HG03139 (cell line): ENCODE data around the gene ZNF438.

ENCODE experiments used
- ATAC-seq: cut with Tn5 transposase; IDR thresholded peaks from one replicate; pipeline ENCODE4 v1.9.1; 2021; ENCODE audit not compliant: unreplicated experiment

The ZNF438 gene

DNA sequence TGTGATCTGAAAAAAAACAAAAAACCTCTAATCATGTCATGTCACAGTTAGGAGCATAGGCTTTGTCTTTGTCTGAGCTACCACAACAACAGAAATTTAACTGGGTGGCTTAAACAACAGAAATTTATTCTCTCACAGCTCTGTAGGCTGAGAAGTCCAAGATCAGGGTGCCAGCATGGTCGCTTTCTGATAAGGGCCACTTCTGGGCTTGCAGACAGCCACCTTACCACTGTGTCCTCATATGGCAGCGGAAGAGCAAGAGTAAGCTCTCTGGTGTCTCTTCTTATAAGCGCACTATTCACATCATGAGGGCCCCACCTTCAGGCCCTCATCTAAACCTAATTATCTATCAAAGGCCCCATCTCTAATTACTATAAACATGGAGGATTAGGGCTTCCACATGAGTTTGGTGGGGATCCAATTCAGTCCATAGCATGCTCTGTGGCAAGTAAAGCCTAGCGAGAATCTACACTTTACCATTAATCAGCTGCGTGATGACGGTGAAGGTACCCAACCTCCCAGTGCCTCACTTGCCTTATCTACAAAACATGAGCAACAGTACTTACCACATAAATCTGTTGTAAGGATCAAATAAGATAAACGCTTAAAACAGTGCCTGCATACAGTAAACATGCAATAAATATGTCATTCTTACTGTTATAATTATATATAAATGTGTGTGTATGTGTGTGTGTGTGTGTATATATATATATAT, 17.3 kb downstream of the ZNF438 start:
- no peak for ATAC-seq

DNA sequence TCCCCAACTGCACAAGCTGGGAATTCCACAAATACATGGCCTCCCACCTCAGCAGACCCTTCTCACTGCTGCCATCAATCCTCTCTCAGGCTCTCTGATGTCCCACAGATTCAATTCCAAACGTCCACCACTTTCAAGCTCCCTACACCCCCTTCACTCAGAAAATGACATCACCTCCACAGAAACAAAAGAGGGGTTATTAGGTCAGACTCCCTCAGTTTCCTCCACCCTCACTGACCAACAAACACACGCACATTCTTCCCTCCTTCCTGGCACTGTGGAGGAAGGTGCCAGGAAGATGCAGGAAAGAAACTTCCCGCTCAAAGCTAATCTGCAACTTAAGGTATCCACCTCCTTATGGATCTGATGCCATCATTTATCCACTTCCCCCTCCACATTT, 18.3 kb downstream of the ZNF438 start:
- no peak for ATAC-seq

- no peak for ATAC-seq
Observed at GRCh38 chr10:31011665-31012022, 20.0 kb downstream of the ZNF438 start.

- no peak for ATAC-seq
Observed at GRCh38 chr10:31011017-31011664, 20.5 kb downstream of the ZNF438 start.

DNA sequence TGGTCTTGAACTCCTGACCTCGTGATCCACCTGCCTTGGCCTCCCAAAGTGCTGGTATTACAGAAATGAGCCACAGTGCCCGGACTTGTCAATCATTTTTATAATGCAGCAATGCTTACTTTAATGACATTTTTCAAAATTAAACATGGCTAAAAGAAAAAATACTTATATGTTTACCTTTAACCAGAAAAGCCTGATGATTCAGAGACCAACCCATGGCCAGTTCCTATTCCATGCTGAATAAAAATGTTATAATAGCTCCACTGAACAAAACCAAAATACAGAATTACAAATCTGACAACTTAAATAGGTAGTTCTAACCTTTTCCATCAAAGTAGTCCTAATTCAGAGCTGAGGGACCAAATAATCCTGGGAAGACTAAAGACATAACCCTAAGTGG, 21.6 kb downstream of the ZNF438 start:
- no peak for ATAC-seq

GRCh38 chr10:31005895-31006294, 25.8 kb downstream of the ZNF438 start:
- ATAC-seq = no peak

GRCh38 chr10:31004611-31005193, 27.0 kb downstream of the ZNF438 start:
- no peak for ATAC-seq

- ATAC-seq = no peak
Observed at GRCh38 chr10:31001740-31002139, 29.9 kb downstream of the ZNF438 start.

GRCh38 chr10:31000867-31001266, 30.8 kb downstream of the ZNF438 start:
- no peak for ATAC-seq

DNA sequence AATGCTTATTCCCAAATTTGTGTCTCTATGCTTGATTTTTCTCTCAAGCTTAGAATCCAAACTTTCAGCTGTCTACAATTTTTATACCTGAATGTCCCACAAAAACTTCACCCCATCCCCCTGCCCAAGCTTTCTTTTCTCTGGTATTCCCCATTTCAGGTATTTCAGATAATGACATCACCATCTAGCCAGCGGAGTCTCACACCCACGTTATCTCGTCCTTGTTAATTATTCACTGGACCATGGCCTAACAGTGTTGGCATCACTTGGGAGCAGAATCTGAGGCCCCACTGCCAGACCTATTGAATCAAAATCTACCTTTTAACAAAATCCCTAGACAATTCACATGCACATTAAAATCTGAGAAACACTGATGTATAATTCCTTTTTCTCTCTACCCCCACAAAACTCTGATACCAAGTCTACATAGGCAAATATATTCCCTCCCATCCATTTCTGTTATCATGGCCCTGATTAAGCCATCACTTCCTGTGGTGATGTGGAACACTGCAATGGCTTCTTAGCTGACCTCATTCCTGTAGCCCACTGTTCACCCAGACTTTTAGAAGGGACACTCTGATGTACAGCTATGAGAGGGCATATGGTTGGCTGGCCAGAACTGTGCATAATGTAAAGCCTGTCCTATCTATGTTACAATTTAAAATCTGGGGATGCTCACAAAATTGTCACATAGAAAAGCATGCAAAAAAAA, 31.4 kb downstream of the ZNF438 start:
- no peak for ATAC-seq

DNA sequence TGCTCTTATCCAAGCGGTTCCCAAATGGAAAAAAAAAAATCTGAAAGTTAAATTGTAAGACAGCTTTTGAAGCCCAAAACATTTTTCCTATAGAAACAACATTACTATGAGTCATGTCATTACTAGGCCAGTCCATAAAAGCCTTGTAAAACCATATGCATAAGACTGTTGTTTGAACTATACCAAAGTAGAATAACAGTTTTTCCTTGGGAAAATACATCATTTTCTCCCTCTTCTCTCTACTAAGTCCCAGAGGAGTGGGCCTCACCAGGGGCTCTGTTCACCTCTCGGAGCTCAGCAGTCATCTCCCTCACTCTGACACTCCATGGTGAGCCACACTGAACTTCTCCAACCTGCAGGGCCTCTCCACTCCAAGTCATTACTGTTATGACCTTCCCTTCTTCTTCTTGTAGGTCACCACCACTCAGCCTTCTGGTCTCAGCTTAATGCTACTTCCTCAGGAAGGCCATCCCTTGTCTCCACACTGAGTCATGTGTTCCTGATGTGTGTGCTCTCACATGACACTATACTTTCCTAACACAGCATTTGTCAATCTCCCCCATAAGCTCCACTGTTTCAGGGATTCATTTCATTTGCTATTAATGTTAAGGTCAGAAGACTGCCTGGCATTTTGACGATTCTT, 32.5 kb downstream of the ZNF438 start:
- ATAC-seq = no peak

- ATAC-seq = no peak
Observed at GRCh38 chr10:30997536-30998235, 34.0 kb downstream of the ZNF438 start.

DNA sequence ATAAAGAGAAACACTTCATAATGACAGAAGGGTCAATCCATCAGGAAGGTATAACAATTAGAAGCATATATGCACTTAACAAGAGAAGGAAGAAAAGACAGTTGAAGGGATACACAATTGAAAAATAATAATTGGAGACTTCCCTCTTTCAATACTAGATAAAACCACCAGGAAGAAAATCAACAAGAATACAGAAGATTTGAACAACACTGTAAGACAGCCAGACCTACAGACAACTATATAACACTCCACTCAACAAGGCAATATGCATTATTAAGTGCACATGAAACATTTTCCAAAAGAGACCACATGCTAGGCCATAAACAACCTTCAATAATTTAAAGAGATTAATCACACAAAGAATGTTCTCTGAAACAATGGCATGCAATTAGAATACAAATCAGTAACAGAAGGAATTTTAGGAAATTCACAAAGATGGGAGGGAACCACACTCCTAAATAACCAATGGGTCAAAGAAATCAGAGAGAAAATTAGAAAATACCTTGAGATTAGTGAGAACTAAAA, 35.1 kb downstream of the ZNF438 start:
- ATAC-seq = no peak

DNA sequence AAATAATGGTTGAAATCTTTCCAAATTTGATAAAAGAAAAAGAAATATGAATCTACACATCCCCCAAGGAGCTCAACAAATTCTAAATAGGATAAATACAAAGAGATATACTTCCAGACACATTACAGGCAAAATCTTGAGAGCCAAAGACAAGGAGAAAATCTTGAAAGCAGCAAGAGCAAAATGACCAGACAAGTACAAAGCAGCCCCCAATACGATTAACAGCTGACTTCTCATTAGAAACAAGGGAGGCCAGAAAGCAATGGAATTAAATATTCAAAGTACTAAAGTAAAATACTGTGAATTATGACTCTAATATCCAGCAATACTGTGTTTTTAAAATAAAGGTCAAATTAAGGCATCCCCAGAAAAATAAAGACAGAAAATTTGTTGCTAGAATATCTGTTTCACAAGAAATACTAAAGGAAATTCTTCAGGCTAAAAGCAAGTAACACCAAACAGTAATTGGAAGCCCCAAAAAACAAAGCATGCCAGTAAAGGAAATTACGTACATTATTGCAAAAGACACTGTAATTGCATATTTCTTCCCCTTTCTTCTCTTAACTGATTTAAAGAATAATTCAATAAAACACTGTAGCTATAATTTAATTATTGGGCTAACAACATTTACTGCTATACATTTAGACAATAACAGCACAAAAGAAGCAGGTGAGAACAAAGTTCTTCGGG, 36.4 kb downstream of the ZNF438 start:
- no peak for ATAC-seq

DNA sequence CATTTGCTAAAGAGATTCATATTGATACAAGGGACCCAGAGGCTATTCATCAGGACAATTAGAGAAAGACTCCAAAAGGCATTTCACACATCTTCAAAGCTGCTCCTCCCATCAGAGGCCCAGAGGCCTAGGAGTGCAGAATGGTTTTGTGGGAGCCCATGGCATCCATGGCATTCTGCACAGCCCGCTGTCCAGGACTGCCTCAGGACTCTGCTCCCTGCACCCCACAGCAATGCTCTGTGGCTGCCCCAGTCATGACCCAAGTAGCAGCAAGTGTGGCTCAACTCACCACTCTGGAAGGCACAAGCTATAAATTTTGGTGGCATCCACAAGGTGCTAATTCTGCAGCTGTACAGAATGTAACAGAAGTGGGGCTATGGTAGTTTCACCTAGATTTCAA, 38.5 kb downstream of the ZNF438 start:
- ATAC-seq = no peak

- ATAC-seq = no peak
Observed at GRCh38 chr10:30992681-30993080, 39.0 kb downstream of the ZNF438 start.

GRCh38 chr10:30991647-30992011, 40.0 kb downstream of the ZNF438 start:
- no peak for ATAC-seq

DNA sequence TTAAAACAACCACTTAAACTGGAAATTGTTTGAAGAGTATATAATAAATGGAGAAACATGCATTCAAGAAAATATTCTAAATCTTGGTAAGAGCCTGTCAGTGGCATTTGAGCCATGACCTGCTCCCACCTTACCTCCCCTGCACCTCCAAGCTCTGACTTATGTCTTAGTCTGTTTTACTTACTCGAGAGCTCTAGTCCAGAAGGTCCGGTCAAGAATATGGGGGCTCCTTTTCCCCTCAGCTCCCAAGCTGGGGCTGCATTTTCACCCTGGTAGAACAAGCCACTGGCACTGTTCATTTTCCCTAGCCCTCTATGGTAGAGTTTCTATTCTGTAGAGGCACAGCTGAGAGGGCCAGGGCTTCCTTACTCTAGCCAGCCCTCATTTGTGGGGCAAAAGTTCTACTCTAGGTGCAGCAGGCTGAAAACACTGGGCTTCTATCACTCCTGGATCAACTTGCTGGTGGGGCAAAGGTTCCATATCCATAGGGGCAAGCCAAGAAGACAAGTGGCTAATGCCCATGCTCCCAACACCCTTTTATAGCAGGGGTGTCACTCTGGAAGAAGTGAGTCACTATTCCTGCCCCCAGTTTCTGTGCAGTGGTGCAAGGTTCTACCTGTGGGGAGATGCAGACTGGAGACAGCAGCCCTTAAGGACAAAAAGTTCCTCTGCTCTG, 40.6 kb downstream of the ZNF438 start:
- no peak for ATAC-seq

DNA sequence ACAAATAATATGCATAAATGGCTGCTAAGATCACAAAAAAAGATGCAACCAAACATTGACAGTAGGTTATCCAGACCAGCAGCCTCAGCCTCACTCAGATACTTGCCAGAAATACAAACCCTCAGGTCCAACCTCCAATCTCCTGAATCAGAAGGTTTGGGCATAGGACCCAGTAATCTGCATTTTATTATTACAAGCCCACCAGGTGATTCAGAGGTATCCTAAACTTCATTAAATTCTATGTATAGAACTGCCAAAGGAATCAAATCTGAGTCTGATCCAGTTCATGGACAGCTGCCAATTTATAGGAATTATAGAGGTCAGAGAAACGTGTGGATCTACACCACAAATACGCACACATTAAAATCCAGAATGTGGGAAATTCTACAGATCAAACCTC, 41.3 kb downstream of the ZNF438 start:
- ATAC-seq = no peak
